Peyer's patch (tissue), 4 donors: Measurements from ENCODE around the gene SBF2.

Experiments
- CTCF ChIP-seq, 6 experiments: fragments of 450-650 bp in 4 of 6; fragments of 200-600 bp in 2 of 6; sonication (generic) in 1 of 6; IDR thresholded peaks; one replicate each; pipeline ENCODE4 v1.5.1; 2017 to 2019; ENCODE audit warnings: antibody characterized with exemption in 6 of 6, mild to moderate bottlenecking in 3 of 6, moderate library complexity in 1 of 6
- POLR2A ChIP-seq, 2 donors: fragments of 450-650 bp; IDR thresholded peaks; one replicate each; pipeline ENCODE4 v1.5.1; 2017; ENCODE audit warnings: antibody characterized with exemption in 2 of 2, mild to moderate bottlenecking in 2 of 2, moderate library complexity in 2 of 2

DNA sequence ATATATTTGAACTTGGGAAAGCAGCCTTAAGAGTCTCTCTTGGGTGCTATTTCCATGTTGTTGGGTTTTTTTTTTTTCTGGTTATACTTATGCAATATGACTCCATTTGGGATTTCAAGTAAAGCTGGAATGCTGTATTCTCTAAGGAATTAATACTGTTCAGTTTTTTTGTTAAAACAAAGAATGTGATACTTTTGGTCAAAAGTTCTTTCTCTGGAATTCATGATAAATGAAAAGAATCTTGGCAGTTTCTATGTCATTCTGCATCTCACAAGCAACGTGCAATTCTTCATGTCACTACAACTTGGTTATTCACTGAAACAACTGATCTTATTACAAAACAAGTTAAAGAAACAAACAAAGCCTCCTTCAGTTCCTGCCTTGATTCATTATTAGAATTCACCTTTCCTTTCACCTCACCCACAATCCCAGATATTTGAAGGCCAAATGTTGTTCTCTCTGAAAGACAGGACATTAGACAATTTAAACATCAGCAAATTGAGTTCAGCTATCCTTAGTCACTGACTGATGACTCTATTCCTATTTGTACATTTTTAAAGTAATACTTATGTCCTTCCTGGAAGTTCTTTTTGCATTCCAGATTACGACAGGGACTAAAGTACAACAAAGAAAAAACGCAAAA, 176.2 kb downstream of the SBF2 start:
- TF ChIP-seq CTCF (IDR thresholded peaks at IDR 0.05): no peak
- TF ChIP-seq POLR2A (IDR thresholded peaks at IDR 0.05): no peak
